Ovary (tissue), 3 donors: ENCODE measurements around the gene TLN1.

ENCODE experiments used
- POLR2A ChIP-seq: fragments of 450-650 bp; IDR thresholded peaks from one replicate; pipeline ENCODE4 v1.6.1; 2017; ENCODE audit warnings: antibody characterized with exemption, mild to moderate bottlenecking, moderate library complexity
- TF ChIP-seq, protein P1 (sequence below), 3 donors: fragments of 450-650 bp in 2 of 3; fragments of 200-600 bp in 1 of 3; IDR thresholded peaks; one replicate each; pipeline versions ENCODE4 v1.5.1 to v1.8.0; 2016 to 2022; ENCODE audit warnings: antibody characterized with exemption in 3 of 3, mild to moderate bottlenecking in 1 of 3
- donor health status: DM: no; HTN: no; CAD: no.

DNA sequence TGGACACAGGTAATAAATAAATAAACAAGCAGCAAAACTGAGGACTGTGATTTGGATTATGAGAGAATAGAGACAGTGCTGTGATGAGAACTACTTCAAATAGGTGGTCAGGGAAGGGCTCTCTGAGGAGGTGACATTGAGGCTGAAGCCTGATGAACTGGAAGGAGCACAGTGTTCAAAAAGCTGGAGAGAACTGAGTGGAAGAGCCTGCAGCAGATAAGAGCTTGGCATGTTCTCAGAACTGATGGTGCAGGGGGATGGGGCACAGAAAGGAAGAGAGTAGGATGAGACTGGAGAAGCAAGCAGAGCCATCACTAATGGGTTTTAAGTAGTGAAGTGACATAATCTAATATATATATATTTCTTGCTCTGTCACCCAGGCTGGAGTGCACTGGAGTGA, 31.1 kb downstream of the TLN1 start:
- no peak for TF ChIP-seq POLR2A
- TF ChIP-seq, protein P1, sequence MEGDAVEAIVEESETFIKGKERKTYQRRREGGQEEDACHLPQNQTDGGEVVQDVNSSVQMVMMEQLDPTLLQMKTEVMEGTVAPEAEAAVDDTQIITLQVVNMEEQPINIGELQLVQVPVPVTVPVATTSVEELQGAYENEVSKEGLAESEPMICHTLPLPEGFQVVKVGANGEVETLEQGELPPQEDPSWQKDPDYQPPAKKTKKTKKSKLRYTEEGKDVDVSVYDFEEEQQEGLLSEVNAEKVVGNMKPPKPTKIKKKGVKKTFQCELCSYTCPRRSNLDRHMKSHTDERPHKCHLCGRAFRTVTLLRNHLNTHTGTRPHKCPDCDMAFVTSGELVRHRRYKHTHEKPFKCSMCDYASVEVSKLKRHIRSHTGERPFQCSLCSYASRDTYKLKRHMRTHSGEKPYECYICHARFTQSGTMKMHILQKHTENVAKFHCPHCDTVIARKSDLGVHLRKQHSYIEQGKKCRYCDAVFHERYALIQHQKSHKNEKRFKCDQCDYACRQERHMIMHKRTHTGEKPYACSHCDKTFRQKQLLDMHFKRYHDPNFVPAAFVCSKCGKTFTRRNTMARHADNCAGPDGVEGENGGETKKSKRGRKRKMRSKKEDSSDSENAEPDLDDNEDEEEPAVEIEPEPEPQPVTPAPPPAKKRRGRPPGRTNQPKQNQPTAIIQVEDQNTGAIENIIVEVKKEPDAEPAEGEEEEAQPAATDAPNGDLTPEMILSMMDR (IDR thresholded peaks at IDR 0.05) = no peak
